Cortex of kidney (tissue), 1 donor: ENCODE results near the gene ADCY10.
"Not testable (repeated sequence)": the region's sequence is repeated elsewhere in the genome, so short reads cannot be mapped to it uniquely, and the experiment has no call there.

Experiments used
- DNase-seq: peaks from one replicate; lab custom pipeline; 2025; lab: John Stamatoyannopoulos, UW

Gene ADCY10

GRCh38 chr1:167881069-167881468 lies 32.9 kb downstream of the ADCY10 start:
- no peak for DNase-seq

- no peak for DNase-seq
These were observed 33.3 kb downstream of the ADCY10 start for GRCh38 chr1:167880580-167881021.

- no peak for DNase-seq
These were observed 34.4 kb downstream of the ADCY10 start for GRCh38 chr1:167879508-167879907.

GRCh38 chr1:167878372-167879160 lies 35.4 kb downstream of the ADCY10 start:
- no peak for DNase-seq

GRCh38 chr1:167876597-167877175 lies 37.2 kb downstream of the ADCY10 start:
- no peak for DNase-seq

GRCh38 chr1:167871331-167871730 lies 42.6 kb downstream of the ADCY10 start:
- no peak for DNase-seq

GRCh38 chr1:167869157-167870001 lies 44.6 kb downstream of the ADCY10 start:
- not testable (repeated sequence) for DNase-seq

- DNase-seq, result not testable (repeated sequence)
These were observed 47.1 kb downstream of the ADCY10 start for GRCh38 chr1:167866739-167867414.

GRCh38 chr1:167866326-167866725 lies 47.6 kb downstream of the ADCY10 start:
- not testable (repeated sequence) for DNase-seq

- DNase-seq, result not testable (repeated sequence)
These were observed 48.1 kb downstream of the ADCY10 start for GRCh38 chr1:167865804-167866308.

- DNase-seq, result not testable (repeated sequence)
These were observed 48.7 kb downstream of the ADCY10 start for GRCh38 chr1:167865193-167865592.

- DNase-seq, result no peak
These were observed 49.4 kb downstream of the ADCY10 start for GRCh38 chr1:167864392-167865032.

GRCh38 chr1:167863921-167864279 lies 50.0 kb downstream of the ADCY10 start:
- no peak for DNase-seq

- not testable (repeated sequence) for DNase-seq
These were observed 50.6 kb downstream of the ADCY10 start for GRCh38 chr1:167863191-167863920.

- DNase-seq, result no peak
These were observed 51.4 kb downstream of the ADCY10 start for GRCh38 chr1:167862432-167863076.

- no peak for DNase-seq
These were observed 52.1 kb downstream of the ADCY10 start for GRCh38 chr1:167861664-167862381.

- no peak for DNase-seq
These were observed 53.6 kb downstream of the ADCY10 start for GRCh38 chr1:167860231-167860923.

GRCh38 chr1:167856711-167857418 lies 57.1 kb downstream of the ADCY10 start:
- DNase-seq, result no peak
